Activated CD8-positive, alpha-beta memory T cell treated with anti-CD3 and anti-CD28 coated beads, Interleukin-2, amount 50 U/mL, for 24 hours (primary cell): ENCODE data around the gene HTRA1.

Source experiments
- DNase-seq: peaks from one replicate; pipeline ENCODE4 v3.0.0-alpha.2; 2020; ENCODE audit errors: extremely low read depth

Gene HTRA1

GRCh38 chr10:122474131-122474818, 12.9 kb downstream of the HTRA1 start:
- no peak for DNase-seq

GRCh38 chr10:122475100-122475499, 13.7 kb downstream of the HTRA1 start:
- no peak for DNase-seq

GRCh38 chr10:122475591-122476332, 14.4 kb downstream of the HTRA1 start:
- DNase-seq: no peak

- no peak for DNase-seq
Measured at GRCh38 chr10:122476333-122476695, 15.0 kb downstream of the HTRA1 start.

GRCh38 chr10:122477436-122477835, 16.1 kb downstream of the HTRA1 start:
- no peak for DNase-seq

GRCh38 chr10:122478971-122479370, 17.6 kb downstream of the HTRA1 start:
- DNase-seq: no peak

- no peak for DNase-seq
Measured at GRCh38 chr10:122480146-122480833, 18.9 kb downstream of the HTRA1 start.

- DNase-seq: no peak
Measured at GRCh38 chr10:122481296-122482056, 20.1 kb downstream of the HTRA1 start.

- no peak for DNase-seq
Measured at GRCh38 chr10:122484276-122485060, 23.1 kb downstream of the HTRA1 start.

GRCh38 chr10:122485670-122486069, 24.3 kb downstream of the HTRA1 start:
- no peak for DNase-seq

- no peak for DNase-seq
Measured at GRCh38 chr10:122486406-122487080, 25.2 kb downstream of the HTRA1 start.

- no peak for DNase-seq
Measured at GRCh38 chr10:122487174-122487765, 25.9 kb downstream of the HTRA1 start.

GRCh38 chr10:122490268-122490667, 28.9 kb downstream of the HTRA1 start:
- DNase-seq: no peak

GRCh38 chr10:122490786-122491680, 29.7 kb downstream of the HTRA1 start:
- no peak for DNase-seq

GRCh38 chr10:122492006-122492405, 30.7 kb downstream of the HTRA1 start:
- DNase-seq: no peak

- DNase-seq: no peak
Measured at GRCh38 chr10:122492999-122493481, 31.7 kb downstream of the HTRA1 start.

- DNase-seq: no peak
Measured at GRCh38 chr10:122493761-122494160, 32.4 kb downstream of the HTRA1 start.

- no peak for DNase-seq
Measured at GRCh38 chr10:122494173-122494820, 32.9 kb downstream of the HTRA1 start.

- DNase-seq: no peak
Measured at GRCh38 chr10:122494833-122495232, 33.5 kb downstream of the HTRA1 start.
